Mesenchymal stem cell (in vitro differentiated cells and primary cell): ENCODE data around the gene TIAM2.

Experiments used
- DNase-seq: peaks from one replicate; pipeline ENCODE4 v3.0.0-alpha.2; 2013
- H2AFZ ChIP-seq: one replicate; pipeline ENCODE4 v1.6.1; 2013; ENCODE audit warnings: low read depth, mild to moderate bottlenecking, control low read depth, inconsistent platforms, low read length, moderate library complexity
- H2AK5ac ChIP-seq: 2 replicates; pipeline ENCODE4 v1.6.1; 2013; ENCODE audit warnings: low read length, moderate library complexity, mild to moderate bottlenecking, inconsistent platforms; ENCODE audit not compliant: severe bottlenecking
- H2BK120ac ChIP-seq: one replicate; pipeline ENCODE4 v1.6.1; 2013; ENCODE audit warnings: low read depth, mild to moderate bottlenecking, inconsistent platforms, low read length, moderate library complexity
- H2BK12ac ChIP-seq, 2 experiments: one replicate each; pipeline ENCODE4 v1.6.1; 2013; ENCODE audit warnings: inconsistent platforms in 2 of 2, low read length in 2 of 2, mild to moderate bottlenecking in 2 of 2, moderate library complexity in 2 of 2, control low read depth in 1 of 2
- H2BK15ac ChIP-seq: one replicate; pipeline ENCODE4 v1.6.1; 2013; ENCODE audit warnings: mild to moderate bottlenecking, low read depth, inconsistent platforms; ENCODE audit not compliant: poor library complexity, severe bottlenecking
- H2BK5ac ChIP-seq: 2 replicates; pipeline ENCODE4 v1.6.1; 2013; ENCODE audit warnings: low read depth, mild to moderate bottlenecking, low read length, control low read depth, inconsistent platforms; ENCODE audit not compliant: poor library complexity, severe bottlenecking
- H3K14ac ChIP-seq, 2 experiments: one replicate each; pipeline ENCODE4 v1.6.1; 2013; ENCODE audit warnings: inconsistent platforms in 2 of 2, low read length in 2 of 2, control low read depth in 1 of 2, mild to moderate bottlenecking in 1 of 2, moderate library complexity in 1 of 2
- H3K18ac ChIP-seq, 2 experiments: one replicate each; pipeline ENCODE4 v1.6.1; 2013; ENCODE audit warnings: inconsistent platforms in 2 of 2, low read length in 2 of 2, control low read depth in 1 of 2, low read depth in 1 of 2, mild to moderate bottlenecking in 1 of 2
- H3K23ac ChIP-seq, 2 experiments: one replicate each; pipeline ENCODE4 v1.6.1; 2013; ENCODE audit warnings: inconsistent platforms in 2 of 2, low read length in 2 of 2, mild to moderate bottlenecking in 2 of 2, moderate library complexity in 2 of 2, control low read depth in 1 of 2
- H3K27ac ChIP-seq: 2 replicates; pipeline ENCODE4 v1.5.1; 2013; ENCODE audit warnings: mild to moderate bottlenecking, moderate library complexity, low read length, control low read depth, inconsistent platforms; ENCODE audit not compliant: poor library complexity, severe bottlenecking
- H3K27me3 ChIP-seq, 2 experiments: 2 replicates each; pipeline versions ENCODE4 v1.6.1 to v1.7.0; 2013; ENCODE audit warnings: low read length in 2 of 2, mild to moderate bottlenecking in 2 of 2, moderate library complexity in 2 of 2, control low read depth in 1 of 2, inconsistent platforms in 1 of 2; ENCODE audit not compliant: control insufficient read depth in 1 of 2, insufficient read depth in 1 of 2
- H3K36me3 ChIP-seq, 2 experiments: 2 replicates each; pipeline versions ENCODE4 v1.6.1 to v1.7.0; 2013; ENCODE audit warnings: low read length in 2 of 2, control low read depth in 1 of 2, inconsistent platforms in 1 of 2, low read depth in 1 of 2, mild to moderate bottlenecking in 1 of 2; ENCODE audit not compliant: insufficient read depth in 2 of 2, control insufficient read depth in 1 of 2
- H3K4ac ChIP-seq, 2 experiments: one replicate each; pipeline ENCODE4 v1.6.1; 2013; ENCODE audit warnings: inconsistent platforms in 2 of 2, low read length in 2 of 2, mild to moderate bottlenecking in 2 of 2, moderate library complexity in 2 of 2, control low read depth in 1 of 2, low read depth in 1 of 2
- H3K4me1 ChIP-seq: 2 replicates; pipeline ENCODE4 v1.6.1; 2013; ENCODE audit warnings: low read depth, low read length, control low read depth; ENCODE audit not compliant: control insufficient read depth, insufficient read depth
- H3K4me2 ChIP-seq: 2 replicates; pipeline ENCODE4 v1.6.1; 2013; ENCODE audit warnings: low read length, mild to moderate bottlenecking, inconsistent platforms; ENCODE audit not compliant: poor library complexity, severe bottlenecking
- H3K4me3 ChIP-seq, 2 experiments: 2 replicates each; pipeline versions ENCODE4 v1.5.1 to v1.7.0; 2013; ENCODE audit warnings: low read length in 2 of 2, mild to moderate bottlenecking in 2 of 2, control low read depth in 1 of 2, low read depth in 1 of 2; ENCODE audit not compliant: insufficient read depth in 1 of 2
- H3K79me1 ChIP-seq: replicated peaks from 2 replicates; pipeline ENCODE4 v1.6.1; 2013; ENCODE audit warnings: mild to moderate bottlenecking, control low read depth, low read length, inconsistent platforms; ENCODE audit not compliant: poor library complexity, severe bottlenecking
- H3K9ac ChIP-seq: 2 replicates; pipeline ENCODE4 v1.7.0; 2013; ENCODE audit warnings: mild to moderate bottlenecking, low read length, moderate library complexity
- H3K9me3 ChIP-seq: 2 replicates; pipeline ENCODE4 v1.7.0; 2013; ENCODE audit warnings: mild to moderate bottlenecking, low read length; ENCODE audit not compliant: control insufficient read depth
- H4K8ac ChIP-seq: one replicate; pipeline ENCODE4 v1.6.1; 2013; ENCODE audit warnings: inconsistent platforms, mild to moderate bottlenecking, low read length, moderate library complexity
- H4K91ac ChIP-seq: one replicate; pipeline ENCODE4 v1.6.1; 2013; ENCODE audit warnings: mild to moderate bottlenecking, low read length, inconsistent platforms
- WGBS: methylation state at CpG from one replicate; pipeline ENCODE4 v1.1.7; 2013; ENCODE audit warnings: mixed read lengths; 5-methylcytosine and 5-hydroxymethylcytosine counted together

TIAM2 gene

GRCh38 chr6:155079985-155080452 is 84.9 kb downstream of the TIAM2 start:
- H2BK12ac ChIP-seq, result no peak overlapping the region
- WGBS, result 78% methylated on average over 7 of the region's 7 CpGs
- H3K9ac ChIP-seq, result no peak overlapping the region
- H2BK5ac ChIP-seq, result no peak overlapping the region
- H3K4ac ChIP-seq, result no peak overlapping the region
- H4K91ac ChIP-seq, result no peak overlapping the region
- H3K36me3 ChIP-seq, result no peaks in the 10 kb centered on the region
- no peak overlapping the region for H4K8ac ChIP-seq
- H3K18ac ChIP-seq, result no peak overlapping the region
- no peaks in the 10 kb centered on the region for H3K27me3 ChIP-seq
- peaks cover 1% of the 10 kb centered on the region for H3K4me1 ChIP-seq
- H3K4me2 ChIP-seq, result no peak overlapping the region
- no peak overlapping the region for H3K4me3 ChIP-seq
- no peak overlapping the region for H2AK5ac ChIP-seq
- no peak overlapping the region for H2BK15ac ChIP-seq
- H3K23ac ChIP-seq, result no peak overlapping the region
- H2BK120ac ChIP-seq, result no peak overlapping the region
- DNase-seq, result no peak
- no peaks in the 10 kb centered on the region for H3K79me1 ChIP-seq
- no peak overlapping the region for H2AFZ ChIP-seq
- H3K14ac ChIP-seq, result no peak overlapping the region
- H3K9me3 ChIP-seq, result no peaks in the 10 kb centered on the region
- H3K27ac ChIP-seq, result no peak overlapping the region

- Histone ChIP-seq H3K27ac (no peak overlapping the region), H2BK12ac (no peak overlapping the region), H2BK120ac (no peak overlapping the region), H3K4me2 (no peak overlapping the region), H3K79me1 (no peaks in the 10 kb centered on the region), H3K9me3 (no peaks in the 10 kb centered on the region), H2AK5ac (no peak overlapping the region), H3K36me3 (no peaks in the 10 kb centered on the region), H3K9ac (no peak overlapping the region), H4K91ac (no peak overlapping the region), H3K4me1 (peaks cover 5% of the 10 kb centered on the region), H3K18ac (no peak overlapping the region), H3K23ac (no peak overlapping the region), H3K27me3 (no peaks in the 10 kb centered on the region), H4K8ac (no peak overlapping the region), H3K4me3 (no peak overlapping the region), H2AFZ (no peak overlapping the region), H3K4ac (no peak overlapping the region), H3K14ac (no peak overlapping the region), H2BK5ac (no peak overlapping the region), H2BK15ac (no peak overlapping the region)
- DNase-seq, result peak; percentile 37
- 75% methylated on average over 9 of the region's 9 CpGs for WGBS
These were observed 86.0 kb downstream of the TIAM2 start for GRCh38 chr6:155080881-155081845.

GRCh38 chr6:155084431-155085123 is 89.5 kb downstream of the TIAM2 start:
- Histone ChIP-seq H3K9me3 (no peaks in the 10 kb centered on the region), H2AK5ac (peak overlapping the region; percentile 4), H3K4me2 (no peak overlapping the region), H3K18ac (no peak overlapping the region), H3K4me1 (peaks cover 7% of the 10 kb centered on the region), H3K23ac (no peak overlapping the region), H4K91ac (no peak overlapping the region), H2BK120ac (no peak overlapping the region), H3K27ac (peak overlapping the region; percentile 19), H2BK5ac (no peak overlapping the region), H4K8ac (no peak overlapping the region), H3K4ac (no peak overlapping the region), H2AFZ (no peak overlapping the region), H3K14ac (no peak overlapping the region), H3K9ac (no peak overlapping the region), H3K4me3 (no peak overlapping the region), H2BK15ac (no peak overlapping the region), H3K27me3 (no peaks in the 10 kb centered on the region), H3K36me3 (no peaks in the 10 kb centered on the region), H3K79me1 (no peaks in the 10 kb centered on the region), H2BK12ac (no peak overlapping the region)
- 89% methylated on average over 4 of the region's 4 CpGs for WGBS
- no peak for DNase-seq

GRCh38 chr6:155085582-155086257 is 90.6 kb downstream of the TIAM2 start:
- no peak for DNase-seq
- Histone ChIP-seq H3K36me3 (no peaks in the 10 kb centered on the region), H3K79me1 (no peaks in the 10 kb centered on the region), H3K9ac (no peak overlapping the region), H2BK12ac (no peak overlapping the region), H4K8ac (no peak overlapping the region), H3K18ac (no peak overlapping the region), H3K27ac (no peak overlapping the region), H3K4me1 (peaks cover 7% of the 10 kb centered on the region), H3K9me3 (no peaks in the 10 kb centered on the region), H2AK5ac (peak overlapping the region; percentile 3), H4K91ac (no peak overlapping the region), H2BK15ac (no peak overlapping the region), H3K4me2 (no peak overlapping the region), H3K27me3 (no peaks in the 10 kb centered on the region), H3K4ac (no peak overlapping the region), H2BK5ac (no peak overlapping the region), H2BK120ac (no peak overlapping the region), H3K14ac (no peak overlapping the region), H3K23ac (no peak overlapping the region), H3K4me3 (no peak overlapping the region), H2AFZ (no peak overlapping the region)
- whole genome bisulfite sequencing, result 80% methylated on average over 6 of the region's 8 CpGs
